ENCODE data around the gene SULT4A1. TPM values are rescaled to one million over a fixed set of nuclear protein-coding genes. Genes with fewer than 3 reads are reported as not detected.

SULT4A1 gene
- total RNA-seq, 6 donors from 2014 or later = not detected

DNA sequence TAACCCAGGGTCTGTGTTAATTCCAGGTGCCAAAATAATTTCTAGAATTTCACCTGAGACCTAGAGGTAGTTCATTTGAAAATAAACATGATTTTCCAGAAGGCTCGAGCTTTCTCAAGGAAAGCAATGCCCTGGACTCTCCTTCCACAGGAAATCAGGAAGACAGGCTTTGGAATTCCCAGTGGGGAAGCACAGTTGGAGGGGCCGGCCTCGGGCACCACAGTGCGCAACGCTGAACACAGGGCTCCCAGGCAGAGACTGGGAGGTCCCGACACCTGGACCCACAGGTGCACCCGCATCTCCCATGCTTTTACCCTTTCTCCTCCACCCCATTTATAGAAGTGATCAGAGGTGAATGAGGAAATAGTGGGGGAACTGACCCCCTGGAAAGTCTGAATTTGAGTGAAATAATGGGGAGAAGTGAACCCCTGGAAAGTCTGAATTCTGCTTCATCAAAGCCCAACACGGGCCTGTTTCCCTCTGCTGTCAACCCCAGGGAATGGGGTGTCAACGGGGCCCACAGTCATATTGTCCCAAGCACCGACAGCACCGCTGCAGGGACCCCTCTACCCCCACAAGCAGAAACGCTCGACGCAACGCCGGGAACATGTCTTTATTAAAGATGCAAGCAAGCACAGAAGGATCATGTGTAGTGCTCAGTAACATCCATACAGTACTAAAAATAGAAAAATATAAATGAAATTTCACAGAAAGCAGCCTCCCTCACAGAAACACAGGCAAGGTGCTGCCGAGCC is 38.2 kb downstream of the SULT4A1 start:
- WGBS, 2 donors = 75 to 85% methylated on average over 17 of the region's 17 CpGs
- TF ChIP-seq, protein P1, sequence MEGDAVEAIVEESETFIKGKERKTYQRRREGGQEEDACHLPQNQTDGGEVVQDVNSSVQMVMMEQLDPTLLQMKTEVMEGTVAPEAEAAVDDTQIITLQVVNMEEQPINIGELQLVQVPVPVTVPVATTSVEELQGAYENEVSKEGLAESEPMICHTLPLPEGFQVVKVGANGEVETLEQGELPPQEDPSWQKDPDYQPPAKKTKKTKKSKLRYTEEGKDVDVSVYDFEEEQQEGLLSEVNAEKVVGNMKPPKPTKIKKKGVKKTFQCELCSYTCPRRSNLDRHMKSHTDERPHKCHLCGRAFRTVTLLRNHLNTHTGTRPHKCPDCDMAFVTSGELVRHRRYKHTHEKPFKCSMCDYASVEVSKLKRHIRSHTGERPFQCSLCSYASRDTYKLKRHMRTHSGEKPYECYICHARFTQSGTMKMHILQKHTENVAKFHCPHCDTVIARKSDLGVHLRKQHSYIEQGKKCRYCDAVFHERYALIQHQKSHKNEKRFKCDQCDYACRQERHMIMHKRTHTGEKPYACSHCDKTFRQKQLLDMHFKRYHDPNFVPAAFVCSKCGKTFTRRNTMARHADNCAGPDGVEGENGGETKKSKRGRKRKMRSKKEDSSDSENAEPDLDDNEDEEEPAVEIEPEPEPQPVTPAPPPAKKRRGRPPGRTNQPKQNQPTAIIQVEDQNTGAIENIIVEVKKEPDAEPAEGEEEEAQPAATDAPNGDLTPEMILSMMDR (IDR thresholded peaks at IDR 0.05) = no peak
- TF ChIP-seq POLR2AphosphoS5 (IDR thresholded peaks at IDR 0.05) (no peak), POLR2A (IDR thresholded peaks at IDR 0.05) (no peak), EP300 (IDR thresholded peaks at IDR 0.05) (no peak)
- no peak for DNase-seq
- Histone ChIP-seq H3K4me1 (peaks cover 0 to 7% (median 2%) of the 10 kb centered on the region in 4 donors), H3K4me3 (no peak overlapping the region), H3K27me3 (no peaks in the 10 kb centered on the region), H3K36me3 (no peaks in the 10 kb centered on the region), H3K9me3 (no peaks in the 10 kb centered on the region), H3K27ac (no peak overlapping the region)
- ATAC-seq (ENCODE audit: low FRiP score in 2 of 2) = no peak

DNA sequence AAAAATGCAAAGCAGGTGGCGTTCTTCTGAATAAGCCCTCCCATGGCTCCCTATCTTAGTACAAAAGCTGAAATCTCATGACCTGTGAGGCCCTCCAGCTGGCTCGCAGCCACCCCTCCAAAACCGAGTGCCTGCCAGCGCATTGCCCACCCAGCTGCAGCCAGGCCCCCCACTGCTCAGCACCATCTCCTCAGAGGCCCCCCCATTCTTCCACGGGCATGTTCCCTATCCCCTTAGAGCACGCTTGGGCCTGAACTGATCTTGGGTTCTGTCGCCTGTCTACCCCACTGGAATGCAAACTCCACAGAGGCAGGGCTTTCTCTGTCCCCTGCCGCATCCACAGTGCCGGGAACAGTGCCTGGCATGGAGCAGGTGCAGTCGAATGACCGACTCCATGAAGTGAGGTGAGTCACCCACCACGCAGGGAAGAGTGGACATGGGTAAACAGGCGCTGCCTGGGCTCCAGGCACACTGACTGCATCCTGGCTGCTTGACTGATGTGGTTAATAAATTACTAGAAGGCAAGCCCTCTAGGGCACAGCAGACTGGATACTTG is 38.9 kb downstream of the SULT4A1 start:
- Histone ChIP-seq H3K36me3 (no peaks in the 10 kb centered on the region), H3K4me3 (no peak overlapping the region), H3K9me3 (no peaks in the 10 kb centered on the region), H3K27ac (no peak overlapping the region), H3K4me1 (peaks cover 0 to 7% (median 0%) of the 10 kb centered on the region in 4 donors), H3K27me3 (no peaks in the 10 kb centered on the region)
- 59 to 65% methylated on average over 12 of the region's 13 CpGs for WGBS, 2 donors
- ATAC-seq (ENCODE audit: low FRiP score in 2 of 2) = peak in 1 of 2 donors; percentile 74
- TF ChIP-seq POLR2A (IDR thresholded peaks at IDR 0.05) = no peak
- TF ChIP-seq EP300 (IDR thresholded peaks at IDR 0.05) = no peak
- TF ChIP-seq, protein P1 (IDR thresholded peaks at IDR 0.05) = no peak
- TF ChIP-seq POLR2AphosphoS5 (IDR thresholded peaks at IDR 0.05) = peak in 1 of 2 donors; percentile 39
- DNase-seq = peak in 1 of 2 donors; percentile 90

- DNase-seq (no peak), ATAC-seq (ENCODE audit: low FRiP score in 2 of 2) (no peak)
- Histone ChIP-seq H3K27me3 (no peaks in the 10 kb centered on the region), H3K27ac (no peak overlapping the region), H3K36me3 (no peaks in the 10 kb centered on the region), H3K4me1 (peaks cover 0 to 7% (median 0%) of the 10 kb centered on the region in 4 donors), H3K9me3 (no peaks in the 10 kb centered on the region), H3K4me3 (no peak overlapping the region)
- WGBS, 2 donors = 61 to 66% methylated on average over 19 to 21 of the region's 22 CpGs
- TF ChIP-seq POLR2AphosphoS5 (IDR thresholded peaks at IDR 0.05) (no peak), POLR2A (IDR thresholded peaks at IDR 0.05) (no peak), EP300 (IDR thresholded peaks at IDR 0.05) (no peak)
- TF ChIP-seq, protein P1 (IDR thresholded peaks at IDR 0.05) = no peak
Measured at GRCh38 chr22:43821606-43822425, 40.5 kb downstream of the SULT4A1 start.

GRCh38 chr22:43820651-43821305 is 41.5 kb downstream of the SULT4A1 start:
- Histone ChIP-seq H3K9me3 (no peaks in the 10 kb centered on the region), H3K4me1 (peaks cover 0 to 7% (median 0%) of the 10 kb centered on the region in 4 donors), H3K36me3 (no peaks in the 10 kb centered on the region), H3K27me3 (no peaks in the 10 kb centered on the region), H3K4me3 (no peak overlapping the region), H3K27ac (no peak overlapping the region)
- TF ChIP-seq, protein P1 (IDR thresholded peaks at IDR 0.05) = no peak
- TF ChIP-seq EP300 (IDR thresholded peaks at IDR 0.05) (no peak), POLR2A (IDR thresholded peaks at IDR 0.05) (no peak), POLR2AphosphoS5 (IDR thresholded peaks at IDR 0.05) (no peak)
- WGBS, 2 donors = 55 to 68% methylated on average over 18 of the region's 18 CpGs
- DNase-seq = no peak
- ATAC-seq (ENCODE audit: low FRiP score in 2 of 2) = no peak
